K562 (cell line): Measurements from ENCODE around the gene STT3B. TPM values are rescaled to one million over a fixed set of nuclear protein-coding genes. Genes with fewer than 3 reads are reported as not detected.

Experiments used
- BCOR ChIP-seq: fragments of 450-650 bp; IDR thresholded peaks from 2 replicates; pipeline ENCODE4 v1.6.1; 2016
- BRCA1 ChIP-seq, 2 experiments: fragments of 450-650 bp in 1 of 2; sonication (generic) in 1 of 2; formaldehyde crosslinking in 1 of 2; IDR thresholded peaks; 2 replicates each; pipeline versions ENCODE4 v1.5.0 to v1.6.1; 2017 to 2020; ENCODE audit warnings: mild to moderate bottlenecking in 1 of 2, missing genetic modification reagents in 1 of 2
- COPS2 ChIP-seq: fragments of 450-650 bp; conservative IDR thresholded peaks from 2 replicates; pipeline ENCODE4 v1.6.1; 2016; ENCODE audit warnings: mild to moderate bottlenecking, moderate library complexity
- CREBBP ChIP-seq: IDR thresholded peaks from one replicate; pipeline ENCODE4 v1.6.1; 2012; ENCODE audit warnings: low read depth, mild to moderate bottlenecking, control low read depth, inconsistent platforms, low read length
- CTBP1 ChIP-seq: fragments of 450-650 bp; IDR thresholded peaks from 2 replicates; pipeline ENCODE4 v1.6.1; 2016; ENCODE audit warnings: borderline replicate concordance
- EP400 ChIP-seq: fragments of 450-650 bp; IDR thresholded peaks from 2 replicates; pipeline ENCODE4 v1.6.1; 2017; ENCODE audit warnings: antibody characterized with exemption, mild to moderate bottlenecking, moderate library complexity
- HDGF ChIP-seq: fragments of 450-650 bp; IDR thresholded peaks from 2 replicates; pipeline ENCODE4 v1.6.1; 2016
- HMG20A ChIP-seq: fragments of 450-650 bp; formaldehyde crosslinking; conservative IDR thresholded peaks from 2 replicates; pipeline ENCODE4 v1.4.0; 2020; ENCODE audit warnings: mild to moderate bottlenecking, mixed read lengths
- KLF10 ChIP-seq: fragments of 250-450 bp; sonication (Bioruptor Pico); IDR thresholded peaks from 2 replicates; pipeline ENCODE4 v1.6.1; 2021; ENCODE audit warnings: matching md5 sums
- MCM3 ChIP-seq: fragments of 450-650 bp; IDR thresholded peaks from 2 replicates; pipeline ENCODE4 v1.6.1; 2016
- MCM5 ChIP-seq: fragments of 450-650 bp; IDR thresholded peaks from 2 replicates; pipeline ENCODE4 v1.6.1; 2016; ENCODE audit warnings: low read depth
- NCOA6 ChIP-seq: fragments of 450-650 bp; IDR thresholded peaks from 2 replicates; pipeline ENCODE4 v1.6.1; 2017; ENCODE audit warnings: mild to moderate bottlenecking
- POLR2AphosphoS5 ChIP-seq: IDR thresholded peaks from 2 replicates; pipeline ENCODE4 v1.6.1; 2011; ENCODE audit warnings: mild to moderate bottlenecking, low read depth, low read length, moderate library complexity; ENCODE audit not compliant: control insufficient read depth, insufficient read depth
- RBM14 ChIP-seq: fragments of 200-400 bp; formaldehyde crosslinking; IDR thresholded peaks from 2 replicates; pipeline ENCODE4 v1.6.1; 2018; ENCODE audit warnings: low read depth, mild to moderate bottlenecking, low read length, moderate library complexity, borderline replicate concordance; ENCODE audit not compliant: insufficient read depth
- RCOR1 ChIP-seq, 2 experiments: IDR thresholded peaks; 2 replicates each; pipeline ENCODE4 v1.6.1; 2012; ENCODE audit warnings: low read depth in 2 of 2, low read length in 2 of 2, borderline replicate concordance in 1 of 2, improper control_type of control experiment in 1 of 2
- SRF ChIP-seq, 2 experiments: fragments of 250-450, 450-650 bp in 1 of 2; sonication (Bioruptor Pico) in 1 of 2; sonication (generic) in 1 of 2; formaldehyde crosslinking; IDR thresholded peaks; 2 replicates each; pipeline versions ENCODE4 v1.5.0 to v1.5.1; 2020 to 2022; ENCODE audit warnings: mild to moderate bottlenecking in 1 of 2, missing genetic modification reagents in 1 of 2
- STAG1 ChIP-seq: sonication (generic); formaldehyde crosslinking; IDR thresholded peaks from 2 replicates; pipeline ENCODE4 v1.5.0; 2020; ENCODE audit warnings: missing genetic modification reagents, borderline replicate concordance
- TAF15 ChIP-seq: fragments of 200-400 bp; formaldehyde crosslinking; IDR thresholded peaks from 2 replicates; pipeline ENCODE4 v1.6.1; 2017; ENCODE audit warnings: mild to moderate bottlenecking, low read depth, low read length, moderate library complexity
- TBL1XR1 ChIP-seq, 2 experiments: IDR thresholded peaks; 2 replicates each; pipeline ENCODE4 v1.6.1; 2012; ENCODE audit warnings: improper control_type of control experiment in 2 of 2, low read length in 2 of 2, mild to moderate bottlenecking in 1 of 2
- ZNF134 ChIP-seq: fragments of 250-450 bp; sonication (Bioruptor Pico); conservative IDR thresholded peaks from 2 replicates; pipeline ENCODE4 v1.4.0; 2020
- ZNF174 ChIP-seq: fragments of 250-450 bp; sonication (Bioruptor Pico); IDR thresholded peaks from 2 replicates; pipeline ENCODE4 v1.4.0; 2020; ENCODE audit warnings: mild to moderate bottlenecking
- ZNF551 ChIP-seq: fragments of 250-450 bp; sonication (Bioruptor Pico); IDR thresholded peaks from 2 replicates; pipeline ENCODE4 v1.5.0; 2021; ENCODE audit warnings: mild to moderate bottlenecking, moderate library complexity
- ZNF561 ChIP-seq: fragments of 450-650 bp; formaldehyde crosslinking; conservative IDR thresholded peaks from 2 replicates; pipeline ENCODE4 v1.4.0; 2020; ENCODE audit warnings: mild to moderate bottlenecking, moderate library complexity
- polyA plus RNA-seq, 8 experiments: library from polyadenylated mRNA; depleted of rRNA in 4 of 8; stranded (reverse) in 5 of 8; unstranded in 3 of 8; fragments of >200 nt; fragmentation: Nextera tagmentation in 2 of 8; fragmentation: Illumina TruSeq in 1 of 8; extraction: Ambion mirVana in 2 of 8; extraction: Trizol in 1 of 8; gene quantifications; 2 replicates each; pipeline versions ENCODE4 v1.2.1 to v1.2.3, GENCODE V29; 2011 to 2014; ENCODE audit warnings: inconsistent platforms in 1 of 8, missing spikeins in 1 of 8
- total RNA-seq, 7 experiments: library from RNA; depleted of rRNA in 6 of 7; stranded (reverse); fragments of >200 nt in 6 of 7; fragmentation: Illumina TruSeq in 2 of 7; extraction: Trizol in 2 of 7; gene quantifications; 2 replicates each; pipeline versions ENCODE4 v1.2.1 to v1.2.3, GENCODE V29; 2011 to 2021; ENCODE audit warnings: low replicate concordance in 1 of 7
- TF ChIP-seq, protein P1 (sequence below): fragments of 450-650 bp; formaldehyde crosslinking; IDR thresholded peaks from 2 replicates; pipeline ENCODE4 v1.4.0; 2022; ENCODE audit warnings: missing genetic modification characterization
- TF ChIP-seq, protein P2 (sequence below): fragments of 150-350 bp; conservative IDR thresholded peaks from 2 replicates; pipeline ENCODE4 v1.6.1; 2014; ENCODE audit warnings: low read length
- TF ChIP-seq, protein P3 (sequence below): sonication (generic); formaldehyde crosslinking; IDR thresholded peaks from 2 replicates; pipeline ENCODE4 v1.8.1; 2023; ENCODE audit warnings: mild to moderate bottlenecking, missing genetic modification reagents

Gene STT3B
- total and polyA plus RNA-seq, 9 of the 15 experiments (the other 6 are each of a cell fraction or from before 2014, with no cell fraction given), result 22.4 to 147 (median 100) TPM

DNA sequence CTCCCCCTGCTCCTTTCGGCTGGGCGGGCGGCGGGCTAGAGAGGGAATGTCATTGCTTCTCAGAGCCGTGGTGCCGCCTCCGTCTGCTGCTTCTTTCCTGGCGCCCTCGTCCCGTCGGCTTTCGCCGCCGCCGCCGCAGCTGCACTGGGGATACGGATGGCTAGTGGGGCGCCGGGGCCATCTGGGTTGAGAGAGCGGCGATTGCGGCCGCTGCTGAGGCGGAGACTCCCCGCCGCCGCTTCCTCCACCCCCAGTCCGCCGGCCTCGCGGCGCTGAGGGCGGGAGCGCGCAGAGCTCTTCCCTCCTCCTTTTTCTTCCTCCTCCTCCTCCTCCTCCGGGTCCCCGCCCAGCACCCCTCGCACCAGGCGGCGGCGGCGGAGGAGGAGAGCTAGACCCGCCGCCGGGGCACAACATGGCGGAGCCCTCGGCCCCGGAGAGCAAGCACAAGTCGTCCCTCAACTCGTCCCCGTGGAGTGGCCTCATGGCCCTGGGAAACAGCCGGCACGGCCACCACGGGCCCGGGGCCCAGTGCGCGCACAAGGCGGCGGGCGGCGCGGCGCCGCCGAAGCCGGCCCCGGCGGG lies at the start of gene STT3B (continued):
- TF ChIP-seq RCOR1 (IDR thresholded peaks at IDR 0.05; ENCODE audit: borderline replicate concordance in 1 of 2, low read depth in 2 of 2, low read length in 2 of 2), result no peak
- no peak for TF ChIP-seq MCM3
- no peak for TF ChIP-seq ZNF561 (CRISPR knock-in tag)
- TF ChIP-seq KLF10 (CRISPR knock-in tag), result no peak
- TF ChIP-seq TBL1XR1 (IDR thresholded peaks at IDR 0.05; ENCODE audit: low read length in 2 of 2), result no peak
- TF ChIP-seq BRCA1 (IDR thresholded peaks at IDR 0.05), result no peak
- TF ChIP-seq BRCA1 (CRISPR knock-in tag; IDR thresholded peaks at IDR 0.05), result no peak
- no peak for TF ChIP-seq ZNF551
- TF ChIP-seq, protein P1, sequence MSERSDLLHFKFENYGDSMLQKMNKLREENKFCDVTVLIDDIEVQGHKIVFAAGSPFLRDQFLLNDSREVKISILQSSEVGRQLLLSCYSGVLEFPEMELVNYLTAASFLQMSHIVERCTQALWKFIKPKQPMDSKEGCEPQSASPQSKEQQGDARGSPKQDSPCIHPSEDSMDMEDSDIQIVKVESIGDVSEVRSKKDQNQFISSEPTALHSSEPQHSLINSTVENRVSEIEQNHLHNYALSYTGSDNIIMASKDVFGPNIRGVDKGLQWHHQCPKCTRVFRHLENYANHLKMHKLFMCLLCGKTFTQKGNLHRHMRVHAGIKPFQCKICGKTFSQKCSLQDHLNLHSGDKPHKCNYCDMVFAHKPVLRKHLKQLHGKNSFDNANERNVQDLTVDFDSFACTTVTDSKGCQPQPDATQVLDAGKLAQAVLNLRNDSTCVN (CRISPR knock-in tag), result no peak
- no peak for TF ChIP-seq MCM5
- no peak for TF ChIP-seq CREBBP
- peak; percentile 80 for TF ChIP-seq CTBP1
- TF ChIP-seq COPS2, result no peak
- no peak for TF ChIP-seq RBM14
- peak; percentile 10; the same call in 1 of the 2 replicates for TF ChIP-seq BCOR
- no peak for TF ChIP-seq HDGF
- TF ChIP-seq, protein P2, sequence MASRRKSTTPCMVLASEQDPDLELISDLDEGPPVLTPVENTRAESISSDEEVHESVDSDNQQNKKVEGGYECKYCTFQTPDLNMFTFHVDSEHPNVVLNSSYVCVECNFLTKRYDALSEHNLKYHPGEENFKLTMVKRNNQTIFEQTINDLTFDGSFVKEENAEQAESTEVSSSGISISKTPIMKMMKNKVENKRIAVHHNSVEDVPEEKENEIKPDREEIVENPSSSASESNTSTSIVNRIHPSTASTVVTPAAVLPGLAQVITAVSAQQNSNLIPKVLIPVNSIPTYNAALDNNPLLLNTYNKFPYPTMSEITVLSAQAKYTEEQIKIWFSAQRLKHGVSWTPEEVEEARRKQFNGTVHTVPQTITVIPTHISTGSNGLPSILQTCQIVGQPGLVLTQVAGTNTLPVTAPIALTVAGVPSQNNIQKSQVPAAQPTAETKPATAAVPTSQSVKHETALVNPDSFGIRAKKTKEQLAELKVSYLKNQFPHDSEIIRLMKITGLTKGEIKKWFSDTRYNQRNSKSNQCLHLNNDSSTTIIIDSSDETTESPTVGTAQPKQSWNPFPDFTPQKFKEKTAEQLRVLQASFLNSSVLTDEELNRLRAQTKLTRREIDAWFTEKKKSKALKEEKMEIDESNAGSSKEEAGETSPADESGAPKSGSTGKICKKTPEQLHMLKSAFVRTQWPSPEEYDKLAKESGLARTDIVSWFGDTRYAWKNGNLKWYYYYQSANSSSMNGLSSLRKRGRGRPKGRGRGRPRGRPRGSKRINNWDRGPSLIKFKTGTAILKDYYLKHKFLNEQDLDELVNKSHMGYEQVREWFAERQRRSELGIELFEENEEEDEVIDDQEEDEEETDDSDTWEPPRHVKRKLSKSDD, result no peak
- peak; percentile 69 for TF ChIP-seq POLR2AphosphoS5
- TF ChIP-seq SRF (CRISPR knock-in tag; IDR thresholded peaks at IDR 0.05), result 0 out of 4 replicates have a peak, but pooled peaks of 1 of the 2 experiments have one; percentile 33
- no peak for TF ChIP-seq STAG1 (CRISPR knock-in tag)
- peak; percentile 20; the same call in 1 of the 2 replicates for TF ChIP-seq EP400
- no peak for TF ChIP-seq ZNF174
- TF ChIP-seq HMG20A (CRISPR knock-in tag), result no peak
- TF ChIP-seq, protein P3, sequence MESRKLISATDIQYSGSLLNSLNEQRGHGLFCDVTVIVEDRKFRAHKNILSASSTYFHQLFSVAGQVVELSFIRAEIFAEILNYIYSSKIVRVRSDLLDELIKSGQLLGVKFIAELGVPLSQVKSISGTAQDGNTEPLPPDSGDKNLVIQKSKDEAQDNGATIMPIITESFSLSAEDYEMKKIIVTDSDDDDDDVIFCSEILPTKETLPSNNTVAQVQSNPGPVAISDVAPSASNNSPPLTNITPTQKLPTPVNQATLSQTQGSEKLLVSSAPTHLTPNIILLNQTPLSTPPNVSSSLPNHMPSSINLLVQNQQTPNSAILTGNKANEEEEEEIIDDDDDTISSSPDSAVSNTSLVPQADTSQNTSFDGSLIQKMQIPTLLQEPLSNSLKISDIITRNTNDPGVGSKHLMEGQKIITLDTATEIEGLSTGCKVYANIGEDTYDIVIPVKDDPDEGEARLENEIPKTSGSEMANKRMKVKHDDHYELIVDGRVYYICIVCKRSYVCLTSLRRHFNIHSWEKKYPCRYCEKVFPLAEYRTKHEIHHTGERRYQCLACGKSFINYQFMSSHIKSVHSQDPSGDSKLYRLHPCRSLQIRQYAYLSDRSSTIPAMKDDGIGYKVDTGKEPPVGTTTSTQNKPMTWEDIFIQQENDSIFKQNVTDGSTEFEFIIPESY (CRISPR knock-in tag), result no peak
- no peak for TF ChIP-seq NCOA6
- TF ChIP-seq ZNF134, result no peak; the same call in 1 of the 2 replicates
- no peak for TF ChIP-seq TAF15
